GM18498 (cell line): ENCODE measurements around the gene DEPDC5.

Experiments used
- ATAC-seq: cut with Tn5 transposase; IDR thresholded peaks from one replicate; pipeline ENCODE4 v1.9.1; 2021; ENCODE audit warnings: mild to moderate bottlenecking, moderate library complexity; ENCODE audit not compliant: unreplicated experiment

The DEPDC5 gene

DNA sequence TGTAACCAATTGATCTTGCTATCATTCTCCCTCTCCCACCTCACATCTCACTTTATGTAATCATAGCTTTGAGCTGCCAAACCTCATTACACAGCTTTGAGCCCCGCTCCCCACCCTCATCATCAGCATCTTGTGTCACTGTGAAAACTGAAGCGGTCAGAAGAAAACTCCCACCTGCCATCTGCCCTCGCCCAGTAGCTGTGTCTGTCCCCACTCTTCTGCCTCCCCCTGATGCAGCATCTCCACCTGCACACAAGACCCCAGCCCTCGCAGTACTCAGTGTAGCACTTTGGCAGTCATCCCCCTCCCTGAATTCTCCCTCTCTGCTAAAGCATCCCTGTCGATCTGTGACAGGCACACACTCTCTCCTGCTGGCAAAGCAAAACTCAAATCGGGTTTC lies 130.2 kb downstream of the DEPDC5 start:
- ATAC-seq, result no peak

DNA sequence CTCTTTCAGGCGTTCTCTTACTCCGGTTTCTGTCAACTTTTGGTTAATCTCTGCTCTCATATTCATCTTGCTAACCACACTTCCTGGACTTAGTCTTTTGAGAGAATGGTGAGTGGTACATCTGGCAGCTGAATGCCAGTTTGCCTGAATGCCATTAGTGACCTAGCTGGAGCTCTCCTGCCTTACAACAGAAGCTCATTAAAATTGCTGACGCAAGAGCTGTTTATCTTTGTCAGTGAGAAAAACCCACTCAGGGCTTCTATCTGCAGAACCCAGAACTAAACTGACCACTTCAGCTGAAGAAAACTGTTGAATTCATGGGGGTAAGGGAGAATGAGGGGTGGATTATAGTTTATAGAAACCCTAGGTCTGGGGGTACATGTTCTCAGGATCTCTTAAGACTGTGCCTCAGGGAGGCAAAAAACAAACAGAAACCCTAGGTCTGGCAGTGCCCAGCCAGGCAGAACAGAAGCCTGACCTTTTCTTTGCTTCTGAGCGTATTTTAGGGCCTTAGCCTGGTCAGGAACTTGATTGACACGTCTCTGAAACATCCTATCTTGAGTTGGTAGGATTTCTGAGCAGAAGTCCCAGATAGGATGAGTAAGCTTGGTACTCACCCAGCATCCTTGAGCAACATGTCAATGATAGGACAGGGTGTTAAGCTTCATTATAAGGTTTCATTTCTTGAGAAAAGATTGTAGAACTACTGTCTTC lies 137.7 kb downstream of the DEPDC5 start:
- ATAC-seq, result no peak

DNA sequence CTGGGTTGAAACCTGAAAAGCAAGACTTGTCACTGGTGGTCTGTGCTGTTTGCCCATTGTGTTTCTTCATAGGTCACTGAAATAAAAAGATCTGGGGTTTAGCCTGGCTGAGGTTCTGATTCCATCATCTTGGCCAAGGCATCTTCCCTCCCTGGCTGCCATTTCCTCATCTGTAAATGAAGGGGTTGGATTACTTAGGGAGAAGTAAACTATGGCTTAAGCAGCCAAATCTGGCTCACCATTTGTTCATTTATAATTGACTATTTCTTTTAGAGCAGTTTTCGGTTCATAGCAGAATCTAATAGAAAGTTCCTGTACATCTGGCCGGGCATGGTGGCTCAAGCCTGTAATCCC lies 138.2 kb downstream of the DEPDC5 start:
- no peak for ATAC-seq

DNA sequence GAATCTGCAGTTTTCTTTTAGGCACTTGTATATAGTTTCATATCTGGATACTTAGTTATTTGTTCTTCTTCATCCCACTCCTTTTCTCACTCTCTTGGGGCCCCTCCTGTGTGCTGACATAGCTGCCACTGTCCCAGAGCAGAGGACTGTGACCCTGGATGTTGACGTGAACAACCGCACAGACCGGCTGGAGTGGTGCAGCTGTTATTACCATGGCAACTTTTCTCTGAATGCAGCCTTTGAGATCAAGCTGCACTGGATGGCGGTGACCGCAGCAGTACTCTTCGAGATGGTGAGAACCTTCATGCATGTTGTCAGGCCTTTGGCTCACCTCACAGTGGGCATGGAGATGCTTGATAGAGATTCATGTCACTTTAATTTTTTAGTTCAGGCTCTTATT lies 139.6 kb downstream of the DEPDC5 start:
- no peak for ATAC-seq

DNA sequence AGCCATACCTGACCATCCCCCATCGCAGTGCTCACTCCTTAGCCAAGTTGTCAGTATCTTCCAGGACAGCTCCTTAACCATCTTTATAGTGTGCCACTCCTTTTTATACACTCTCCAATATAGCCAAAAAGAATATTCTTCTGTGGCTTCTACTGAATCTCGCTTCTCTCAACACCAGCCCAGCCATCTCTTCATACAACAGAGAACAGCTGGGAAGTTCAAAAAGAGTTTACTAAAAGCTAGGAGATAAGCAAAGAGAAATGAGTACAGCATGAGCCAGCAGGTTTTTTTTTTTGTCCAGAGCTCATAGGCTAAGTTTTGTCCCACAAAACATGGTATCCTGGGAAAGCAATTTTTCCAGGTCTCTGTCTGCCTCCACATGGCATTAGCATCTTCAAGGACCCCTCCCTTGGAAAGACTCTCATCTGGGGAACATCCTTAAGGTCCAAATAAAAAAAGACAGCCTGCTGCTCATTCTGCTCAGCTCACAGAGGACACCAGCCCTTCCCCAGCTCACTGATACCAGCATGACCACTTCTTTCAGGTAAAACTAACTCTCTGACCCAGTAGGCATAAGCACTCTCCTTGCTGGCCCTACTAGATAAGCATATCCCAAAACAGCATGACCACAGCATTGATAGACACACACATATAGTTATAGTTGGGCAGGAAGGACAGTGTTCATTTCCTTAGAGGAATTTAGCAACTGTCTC lies 141.7 kb downstream of the DEPDC5 start:
- no peak for ATAC-seq

DNA sequence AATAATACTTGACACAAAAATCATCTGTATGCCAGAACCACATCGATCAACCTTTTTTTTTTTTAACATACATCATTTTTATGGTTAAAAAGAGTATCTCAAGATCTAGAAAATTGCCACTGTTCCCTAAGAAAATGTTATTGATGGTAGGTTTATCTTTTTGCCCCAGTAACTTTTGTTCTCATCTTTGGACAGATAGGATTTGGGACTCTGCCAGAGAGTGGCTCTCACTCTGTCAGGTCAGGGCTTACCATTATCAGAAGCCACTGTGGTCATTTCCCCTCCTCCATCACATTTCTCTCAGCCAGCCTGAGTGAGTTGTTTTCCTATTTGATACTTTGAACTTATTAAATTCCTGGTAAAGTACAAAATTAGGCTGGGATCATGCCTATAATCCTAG lies 142.7 kb downstream of the DEPDC5 start:
- ATAC-seq, result no peak

DNA sequence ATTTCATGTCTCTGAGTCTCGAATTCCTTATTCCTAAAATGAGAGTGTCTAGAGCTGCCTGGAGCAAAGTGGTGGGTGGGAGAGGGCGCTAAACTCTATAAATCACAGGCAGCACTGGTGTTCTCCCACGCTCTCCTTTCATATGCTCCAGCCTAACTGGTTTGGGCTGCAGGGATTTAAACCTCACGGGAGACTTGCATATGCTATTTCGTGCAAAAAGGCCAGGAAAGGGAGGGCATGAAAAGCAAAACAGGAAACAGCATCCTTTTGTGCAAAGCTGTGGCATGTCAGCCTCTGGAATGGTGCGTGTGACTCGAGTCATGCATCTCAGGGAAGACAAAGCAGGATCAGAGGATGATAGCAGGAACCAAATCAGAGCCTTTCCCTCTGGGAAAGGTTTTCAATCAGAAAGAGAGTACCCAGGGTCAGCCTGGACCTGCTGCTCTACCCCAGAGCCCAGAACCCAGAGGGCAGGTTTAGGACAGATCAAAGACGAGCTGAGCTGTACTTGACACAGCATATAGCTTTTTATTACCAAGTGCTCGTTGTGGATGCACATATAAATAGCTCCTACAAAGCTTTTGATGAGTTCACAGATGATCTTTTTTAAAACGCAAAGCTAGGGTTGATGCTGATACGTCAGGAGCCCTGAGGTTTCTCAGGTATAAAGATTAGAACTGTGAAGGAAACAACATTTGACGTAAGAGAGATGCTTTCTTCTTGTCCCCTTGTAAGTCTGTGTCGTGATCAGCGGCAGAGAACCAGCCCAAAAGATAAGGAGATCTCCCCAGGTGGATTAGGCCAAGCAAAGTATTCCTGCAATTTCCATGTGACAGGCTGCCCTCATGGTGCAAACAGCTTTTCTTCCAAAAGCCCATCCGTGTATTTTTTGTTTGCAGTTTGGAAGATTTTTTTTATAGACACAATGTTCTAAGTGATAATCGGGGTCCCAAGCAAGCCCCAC lies 144.3 kb downstream of the DEPDC5 start:
- ATAC-seq, result no peak

DNA sequence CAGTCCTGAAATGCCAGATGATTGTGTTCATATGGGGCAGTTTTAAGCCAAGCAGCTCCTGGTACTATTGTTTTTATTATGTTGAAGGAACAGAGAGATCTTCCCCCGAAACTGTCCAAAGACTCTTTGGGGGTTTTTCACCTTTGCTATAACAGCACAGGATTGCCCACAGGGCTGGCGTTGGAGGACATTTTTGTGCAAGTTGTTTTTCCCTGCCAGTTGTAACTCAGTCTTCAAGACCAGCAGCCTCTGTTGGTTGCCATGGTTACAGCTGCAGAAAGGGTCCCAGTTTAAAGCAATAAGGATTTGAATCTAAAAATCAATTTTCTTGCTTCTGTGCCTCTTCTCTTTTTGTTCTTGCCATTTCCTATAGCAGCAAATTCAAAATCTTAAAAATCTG lies 145.1 kb downstream of the DEPDC5 start:
- no peak for ATAC-seq

DNA sequence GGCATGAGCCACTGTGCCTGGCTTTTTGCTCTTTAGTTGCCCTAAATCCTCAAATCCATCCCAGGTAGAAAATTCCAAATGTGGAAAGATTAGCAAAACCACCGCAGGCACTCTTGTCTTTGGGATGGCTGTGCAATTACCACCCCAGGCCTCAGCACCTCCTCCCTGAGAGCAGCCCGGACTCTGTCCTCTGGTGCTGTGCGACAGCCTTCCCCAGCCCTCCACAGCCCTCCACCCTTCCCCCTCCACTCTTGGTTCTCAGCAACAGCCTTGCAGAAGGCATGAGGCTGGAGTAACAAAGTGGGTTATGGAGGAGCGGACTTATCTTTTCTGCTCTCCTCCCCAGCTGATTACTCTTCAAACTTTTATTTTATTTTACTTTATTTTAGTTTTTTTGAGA lies 145.8 kb downstream of the DEPDC5 start:
- no peak for ATAC-seq

DNA sequence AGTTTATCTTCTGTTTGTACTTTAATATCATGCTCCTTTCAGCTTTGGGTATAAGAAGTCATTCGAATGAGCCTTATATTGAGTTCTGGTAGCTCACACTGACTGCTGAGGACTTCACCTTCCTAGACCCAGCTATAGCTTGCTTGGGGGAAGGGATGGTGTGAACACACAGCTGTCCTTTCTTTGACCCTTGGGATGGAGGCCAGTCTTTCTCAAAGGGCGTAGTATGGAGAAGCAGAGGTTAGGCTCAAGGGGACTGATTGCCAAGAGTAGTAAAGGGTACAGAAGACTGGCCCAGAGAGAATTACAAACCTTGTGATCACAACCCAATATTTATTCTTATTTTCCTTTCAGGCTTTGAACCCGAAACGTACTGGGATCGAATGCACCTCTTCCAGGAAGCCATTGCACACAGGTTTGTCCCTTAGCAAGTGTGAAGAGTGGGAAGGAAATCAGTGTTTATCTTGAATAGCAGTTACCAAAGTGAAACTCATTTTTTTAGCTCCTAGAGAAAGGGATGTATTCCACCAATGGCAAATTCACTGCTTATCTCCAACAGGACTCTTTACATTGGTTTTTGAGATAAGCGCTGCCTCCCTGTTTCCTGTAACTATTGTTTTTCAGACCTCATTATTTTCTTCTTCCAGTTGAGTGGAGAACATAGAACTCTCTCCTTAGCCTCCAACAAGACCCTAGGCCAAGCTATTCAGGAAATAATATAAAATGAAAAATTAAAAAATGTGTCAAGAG lies 147.7 kb downstream of the DEPDC5 start:
- ATAC-seq, result no peak

DNA sequence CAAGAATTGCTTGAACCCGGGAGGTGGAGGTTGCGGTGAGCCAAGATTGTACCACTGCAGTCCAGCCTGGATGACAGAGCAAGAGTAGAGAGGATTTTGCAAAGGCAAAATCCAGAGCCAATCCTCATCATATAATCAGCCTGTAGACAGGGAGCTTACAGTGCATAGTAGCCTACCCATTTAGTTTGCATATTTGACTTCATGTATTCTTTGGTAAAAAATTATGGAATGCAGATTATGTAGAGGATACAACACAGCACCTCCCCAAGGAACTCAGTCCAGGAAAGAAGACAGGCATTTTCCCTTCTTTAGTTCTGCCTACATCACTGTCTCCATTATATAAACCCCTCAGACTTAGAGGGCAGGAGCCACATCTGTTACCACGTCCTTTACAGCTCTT lies 150.8 kb downstream of the DEPDC5 start:
- no peak for ATAC-seq

DNA sequence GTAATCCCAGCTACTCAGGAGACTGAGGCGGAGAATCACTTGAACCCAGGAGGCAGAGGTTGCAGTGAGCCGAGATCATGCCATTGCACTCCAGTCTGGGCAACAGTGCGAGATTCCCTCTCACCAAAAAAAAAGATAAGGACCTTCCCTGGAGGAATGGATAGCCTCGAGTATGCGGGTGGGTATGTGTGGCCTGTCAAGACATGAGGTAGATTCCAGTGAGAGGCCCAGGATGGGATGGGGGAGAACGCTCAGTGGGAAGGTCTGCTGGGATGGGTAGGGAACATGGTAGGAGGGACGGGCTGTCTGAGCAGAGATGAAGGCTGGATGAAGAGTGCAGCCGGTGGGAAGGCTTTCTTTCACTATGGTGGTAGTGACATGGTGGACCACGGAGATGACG lies 151.5 kb downstream of the DEPDC5 start:
- no peak for ATAC-seq

DNA sequence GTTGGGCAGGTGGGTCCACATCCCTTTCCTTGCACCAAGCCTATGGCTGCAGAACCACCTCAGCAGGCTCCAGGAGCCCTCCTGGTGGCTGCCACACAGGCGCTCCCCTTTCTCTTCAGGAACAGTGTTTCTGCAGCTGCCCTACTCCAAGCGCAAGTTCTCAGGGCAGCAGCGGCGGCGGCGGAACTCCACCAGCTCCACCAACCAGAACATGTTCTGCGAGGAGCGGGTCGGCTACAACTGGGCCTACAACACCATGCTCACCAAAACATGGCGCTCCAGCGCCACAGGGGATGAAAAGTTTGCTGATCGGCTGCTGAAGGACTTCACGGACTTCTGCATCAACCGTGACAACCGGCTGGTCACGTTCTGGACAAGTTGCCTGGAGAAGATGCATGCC lies 152.3 kb downstream of the DEPDC5 start:
- no peak for ATAC-seq

DNA sequence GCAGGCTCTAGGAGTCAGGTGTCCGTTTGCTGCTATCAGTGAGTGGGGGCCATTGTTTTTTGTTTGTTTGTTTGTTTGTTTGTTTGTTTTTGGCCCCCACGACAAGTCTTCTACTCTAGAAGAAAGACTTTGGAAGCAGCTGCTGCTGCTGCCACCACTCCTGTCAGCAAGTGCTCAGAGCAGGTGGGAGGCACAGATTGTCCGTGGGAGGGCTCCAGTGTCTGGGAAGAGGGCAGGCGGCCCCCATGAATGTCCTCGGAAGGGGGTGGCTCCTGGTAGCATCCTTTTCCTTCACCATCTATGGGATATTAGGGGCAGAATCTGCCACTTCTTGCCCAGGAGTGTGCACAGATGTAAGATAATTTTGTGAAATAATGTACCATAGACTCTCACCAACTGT lies 152.8 kb downstream of the DEPDC5 start:
- no peak for ATAC-seq

DNA sequence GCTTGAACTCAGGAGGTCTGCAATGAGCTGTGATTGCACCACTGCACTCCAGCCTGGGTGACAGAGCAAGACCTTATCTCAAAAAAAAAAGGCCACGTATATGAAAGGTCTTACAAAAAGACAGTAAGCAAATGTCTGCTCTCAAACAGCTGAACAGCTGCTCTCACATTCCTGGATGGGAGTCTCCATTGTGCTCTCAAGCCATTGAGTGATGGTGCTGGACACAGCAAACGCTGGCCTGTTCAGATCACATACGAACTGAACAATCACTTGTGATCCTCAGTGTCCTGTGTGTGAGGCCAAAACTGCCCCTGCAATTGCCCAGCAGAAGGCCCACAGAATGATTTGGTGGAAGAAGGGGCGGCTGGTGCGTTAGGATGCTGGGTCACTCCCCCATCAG lies 156.2 kb downstream of the DEPDC5 start:
- ATAC-seq, result no peak

DNA sequence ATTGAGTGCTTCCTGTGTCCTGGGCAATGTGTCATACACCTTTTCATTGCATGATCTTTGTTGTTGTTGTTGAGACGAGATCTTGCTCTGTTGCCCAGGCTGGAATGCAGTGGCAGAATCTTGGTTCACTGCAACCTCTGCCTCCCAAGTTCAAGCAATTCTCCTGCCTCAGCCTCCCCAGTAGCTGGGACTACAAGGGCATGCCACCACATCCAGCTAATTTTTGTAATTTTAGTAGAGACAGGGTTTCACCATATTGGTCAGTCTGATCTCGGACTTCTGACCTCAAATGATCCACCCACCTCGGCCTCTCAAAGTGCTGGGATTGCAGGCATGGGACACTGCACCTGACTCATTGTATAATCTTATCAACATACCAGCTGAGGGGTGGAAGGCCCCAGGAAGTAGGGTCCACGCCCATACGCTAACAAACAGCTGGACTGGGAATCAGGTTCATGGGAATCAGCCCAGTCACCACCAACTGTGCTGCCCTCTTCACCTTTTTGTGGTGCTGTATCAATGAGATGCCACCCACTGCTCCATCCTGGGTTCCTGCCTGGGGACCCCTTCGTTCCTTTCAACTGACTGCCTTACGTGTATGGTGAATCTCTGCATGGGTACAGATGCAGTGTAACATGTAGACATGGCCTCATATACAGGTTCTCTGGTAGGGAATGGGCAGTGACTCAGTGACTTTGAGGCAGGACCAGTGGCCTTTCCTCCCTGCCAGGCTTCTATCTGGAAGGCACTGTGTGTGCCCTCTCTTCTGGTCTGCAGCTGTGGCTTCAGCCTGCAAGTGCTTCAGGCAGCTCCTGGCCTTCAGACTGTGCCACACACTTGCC lies 158.0 kb downstream of the DEPDC5 start:
- no peak for ATAC-seq

DNA sequence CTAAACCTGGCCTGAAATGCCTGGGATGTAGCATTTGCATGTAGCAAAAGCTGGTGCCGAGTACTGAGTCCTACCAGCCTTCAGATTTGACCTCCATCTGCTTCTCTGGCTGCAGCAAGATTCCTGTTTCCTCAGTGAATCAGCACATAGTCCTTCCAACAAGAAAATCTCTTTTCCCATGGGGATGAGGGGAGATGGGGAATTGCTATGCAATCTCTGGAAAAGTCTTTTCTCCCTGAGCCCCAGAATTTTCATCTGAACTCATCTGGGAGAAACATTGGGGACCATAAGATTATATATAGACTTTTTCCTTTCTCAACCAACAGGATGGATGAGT lies 158.6 kb downstream of the DEPDC5 start:
- ATAC-seq, result no peak

DNA sequence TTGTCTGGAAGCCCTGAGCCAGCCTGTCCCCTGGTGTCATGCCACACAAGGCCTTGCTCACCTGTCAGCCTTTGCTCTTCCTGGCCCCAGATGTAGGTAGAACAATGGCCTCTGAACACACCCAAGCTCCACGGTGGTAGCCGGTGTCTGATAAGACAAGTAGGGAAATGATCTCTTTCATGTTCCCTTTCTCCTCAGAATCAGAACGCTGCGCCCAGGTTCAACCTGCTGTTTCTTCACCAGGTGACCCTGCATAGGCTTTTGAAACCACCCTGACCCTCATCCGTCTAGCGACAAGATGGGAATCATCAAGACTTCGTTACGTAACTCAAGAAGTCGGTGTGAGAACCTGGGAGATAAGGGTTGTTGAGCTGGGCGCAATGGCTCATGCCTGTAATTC lies 161.8 kb downstream of the DEPDC5 start:
- no peak for ATAC-seq

DNA sequence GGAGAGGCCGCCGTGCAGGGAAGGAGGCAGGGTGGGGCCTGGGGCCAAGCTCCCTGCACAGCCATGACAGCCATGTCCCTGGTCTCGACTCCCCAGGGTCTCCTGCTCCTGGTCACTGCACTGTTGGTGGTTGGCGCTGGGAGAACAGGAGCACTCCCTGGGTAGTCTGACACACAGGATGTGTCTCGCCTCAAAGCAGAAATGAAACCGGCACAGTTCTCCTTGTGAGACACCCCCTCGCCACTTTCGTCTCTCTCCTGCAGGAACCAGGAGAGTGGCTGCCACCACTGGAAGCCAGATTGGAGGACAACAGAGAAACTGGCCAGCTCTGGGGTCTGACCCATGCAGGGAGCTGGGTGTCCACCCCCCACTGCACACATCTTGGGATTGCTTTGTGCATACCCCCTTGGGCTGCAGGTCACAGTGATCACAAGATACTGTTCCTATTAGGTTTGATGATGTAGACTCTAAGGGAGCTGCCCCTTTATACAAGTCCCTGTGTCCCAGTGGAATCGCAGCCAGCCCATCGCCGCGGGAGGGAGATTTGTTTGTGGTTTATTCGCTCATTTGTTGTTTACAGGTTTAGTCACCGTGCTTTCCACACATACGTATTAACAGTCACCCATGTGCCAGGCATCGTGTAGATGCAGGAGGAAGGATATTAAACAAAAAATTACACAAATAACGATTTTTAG lies 163.6 kb downstream of the DEPDC5 start:
- peak; percentile 64 for ATAC-seq

DNA sequence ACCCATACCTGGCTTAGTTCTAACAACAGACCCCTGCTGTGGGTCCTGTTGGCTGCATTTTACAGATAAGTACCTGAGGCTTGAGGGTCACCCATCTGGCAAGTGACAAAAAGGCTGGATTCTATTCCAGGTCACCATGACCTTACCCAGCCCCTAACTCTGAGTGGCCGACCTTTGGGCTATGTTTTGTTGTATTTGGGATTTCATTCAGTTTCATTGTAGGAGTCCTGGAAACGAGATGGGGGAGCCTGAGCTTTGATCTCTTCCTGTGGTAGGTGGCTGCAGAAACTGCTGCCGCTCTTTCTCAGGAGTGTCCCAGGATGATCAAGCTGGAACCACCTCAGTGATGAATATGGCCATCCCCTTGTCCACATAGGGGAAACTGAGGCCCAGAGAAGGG lies 165.9 kb downstream of the DEPDC5 start:
- no peak for ATAC-seq
